GM12878 (cell line): ENCODE data around the gene MYH10.

Experiments
- ATF2 ChIP-seq: IDR thresholded peaks from 2 replicates; pipeline ENCODE4 v1.6.1; 2012; ENCODE audit warnings: low read length, inconsistent platforms
- NBN ChIP-seq: fragments of 450-650 bp; IDR thresholded peaks from 2 replicates; pipeline ENCODE4 v1.6.1; 2016
- TAF1 ChIP-seq: IDR thresholded peaks from 2 replicates; pipeline ENCODE4 v1.6.1; 2011; ENCODE audit warnings: mild to moderate bottlenecking, low read depth, low read length, borderline replicate concordance

GRCh38 chr17:8462564-8462963 lies 168.0 kb downstream of the MYH10 start:
- TF ChIP-seq NBN (no peak), TAF1 (no peak), ATF2 (no peak)
